COLO668 (cell line): ENCODE data around the gene CPPED1.

Source experiments
- DNase-seq: peaks from one replicate; lab custom pipeline; 2025; ENCODE audit not compliant: unreplicated experiment; lab: John Stamatoyannopoulos, UW

CPPED1 gene

DNA sequence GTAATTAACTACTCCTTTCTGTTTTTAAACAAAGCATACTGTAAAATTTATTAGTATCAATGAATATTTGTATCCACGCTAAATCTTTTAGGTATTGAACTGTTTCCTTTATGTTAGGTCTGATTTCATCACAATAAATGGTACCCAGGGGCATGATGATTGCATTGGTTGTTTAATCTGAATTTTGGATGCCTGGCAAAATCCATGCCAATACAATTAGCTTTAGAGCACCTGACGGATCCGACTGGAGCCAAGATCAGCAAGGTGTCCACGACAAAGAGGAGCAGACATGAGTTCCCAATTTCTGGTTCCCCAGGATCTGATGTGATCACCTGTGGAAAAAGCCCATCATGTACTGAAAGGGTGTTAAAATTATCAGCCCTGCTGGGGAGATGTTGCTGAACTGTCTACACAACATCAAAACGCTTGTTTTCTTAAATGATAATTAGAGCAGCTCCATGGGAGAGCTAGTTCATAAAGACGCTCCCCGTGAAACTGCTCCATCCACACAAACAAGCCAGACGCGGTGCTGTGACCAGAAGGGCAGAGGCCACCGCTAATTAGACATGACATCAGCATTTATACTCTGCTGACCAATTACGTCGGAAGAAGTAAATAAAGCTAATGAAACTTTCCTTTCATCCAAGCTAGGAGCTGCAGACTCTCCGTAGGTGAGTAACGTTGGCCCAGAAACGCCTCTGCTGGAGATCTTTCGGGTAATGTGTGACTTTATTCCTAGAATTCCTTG, 151.7 kb downstream of the CPPED1 start:
- no peak for DNase-seq

DNA sequence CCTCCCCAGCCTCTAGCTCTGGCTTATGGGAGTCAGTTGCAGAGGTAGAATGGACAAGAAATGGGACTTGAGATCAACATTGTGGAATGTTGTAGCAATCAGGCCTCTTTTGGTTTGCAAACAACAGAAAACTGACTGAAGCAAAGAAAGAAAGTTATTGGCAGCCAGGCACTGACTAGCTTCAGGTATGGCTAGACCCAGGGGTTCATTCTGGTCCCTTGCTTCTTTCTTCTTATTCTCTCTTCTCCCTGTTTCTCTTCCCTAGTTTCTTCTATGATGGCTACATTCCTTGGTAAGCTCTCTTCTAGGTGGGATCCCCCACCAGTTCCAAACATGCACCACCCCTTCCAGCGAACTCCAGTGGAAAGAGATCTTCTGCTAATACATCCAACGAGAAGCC, 154.3 kb downstream of the CPPED1 start:
- DNase-seq = no peak

DNA sequence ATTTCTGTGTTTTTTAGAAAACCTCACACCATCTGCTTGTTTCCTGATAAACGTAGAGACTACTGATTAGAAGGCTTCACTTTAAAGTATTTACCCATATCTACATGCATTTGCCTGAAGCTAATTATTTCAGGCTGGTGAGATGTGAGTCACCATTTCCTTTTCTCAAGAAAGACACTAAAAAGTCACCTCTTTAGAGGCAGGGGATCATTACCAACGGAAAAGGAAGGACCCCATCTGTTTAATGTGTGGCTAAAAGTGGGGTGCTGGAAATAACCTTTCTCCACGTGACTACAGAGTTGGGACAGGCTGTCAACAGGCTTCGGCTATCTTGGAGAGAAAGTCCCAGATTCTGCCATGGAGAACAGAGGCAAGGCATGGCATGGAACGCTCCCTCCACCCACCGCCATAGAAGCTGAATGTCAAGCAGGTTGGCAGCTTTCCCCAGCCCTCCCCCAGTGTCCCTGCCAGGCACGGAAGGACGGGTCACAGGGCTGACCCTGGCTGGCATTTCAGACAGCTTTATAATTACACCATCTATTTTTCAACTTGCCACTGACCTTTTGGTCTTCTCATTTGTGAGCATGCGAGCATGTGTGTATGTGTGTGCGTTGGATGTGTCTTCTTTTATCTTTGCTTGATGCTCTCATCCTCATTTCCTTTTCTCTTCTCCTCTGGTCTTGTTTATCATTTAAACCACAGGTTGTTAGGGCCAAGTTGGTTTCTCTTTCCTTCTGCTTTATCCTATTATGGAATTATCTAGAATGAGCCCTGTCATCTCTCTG, 157.0 kb downstream of the CPPED1 start:
- no peak for DNase-seq

DNA sequence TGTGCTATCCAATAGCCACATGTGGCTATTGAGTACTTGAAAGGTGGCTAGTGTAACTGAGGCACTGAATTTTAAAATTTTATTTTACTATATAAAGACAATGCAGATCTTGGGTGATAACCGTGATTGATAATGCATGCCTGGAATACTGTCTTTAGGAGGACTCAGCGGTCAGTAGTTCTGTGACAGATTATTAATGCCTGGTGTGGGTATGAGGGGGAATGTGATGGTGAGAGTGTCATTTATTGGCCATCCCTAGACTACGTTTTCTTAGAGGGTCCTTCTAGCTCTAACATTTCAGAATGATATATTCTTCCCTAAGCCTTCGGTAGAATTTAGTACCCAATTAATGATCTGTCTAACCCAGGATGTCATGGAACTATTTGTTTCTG, 157.6 kb downstream of the CPPED1 start:
- DNase-seq = no peak

DNA sequence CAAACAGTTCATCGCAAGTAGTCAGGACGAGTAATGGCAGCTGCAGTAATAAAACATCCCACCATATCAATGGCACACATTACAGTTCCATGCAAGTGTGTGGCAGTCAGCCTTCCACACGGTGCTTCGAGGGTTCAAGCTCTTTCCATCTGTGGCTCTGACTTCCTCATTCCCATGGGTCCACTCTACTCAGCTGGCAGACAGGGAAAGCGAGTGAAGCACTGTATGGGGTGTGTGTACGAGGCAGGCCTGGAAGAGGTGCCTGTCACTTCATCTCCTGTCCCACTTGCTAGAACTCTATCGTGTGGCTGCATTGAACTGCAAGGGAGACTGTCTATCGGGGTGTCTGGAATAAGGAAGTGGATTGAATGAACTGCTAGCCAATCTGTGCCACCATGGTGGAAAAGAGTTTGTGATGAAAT, 160.6 kb downstream of the CPPED1 start:
- DNase-seq = no peak

DNA sequence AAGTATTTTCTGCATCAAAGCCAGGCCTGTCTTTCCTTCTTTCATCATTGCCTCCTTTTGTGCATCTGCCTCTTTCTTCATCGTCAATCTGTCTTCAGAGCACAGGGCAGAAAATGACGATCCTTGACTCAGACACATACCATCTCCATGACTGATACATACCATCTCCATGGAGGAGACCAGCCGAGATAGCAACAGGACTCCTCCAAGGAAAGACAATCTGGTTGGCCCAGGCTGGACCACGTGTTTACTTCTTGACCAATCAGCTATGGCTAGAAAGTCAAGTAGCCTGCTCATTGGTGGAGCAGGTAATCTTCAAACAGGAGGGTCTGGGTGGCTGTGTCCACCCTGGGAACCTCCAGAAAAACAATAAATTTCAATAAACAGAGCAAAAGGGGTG, 164.6 kb downstream of the CPPED1 start:
- DNase-seq = no peak

DNA sequence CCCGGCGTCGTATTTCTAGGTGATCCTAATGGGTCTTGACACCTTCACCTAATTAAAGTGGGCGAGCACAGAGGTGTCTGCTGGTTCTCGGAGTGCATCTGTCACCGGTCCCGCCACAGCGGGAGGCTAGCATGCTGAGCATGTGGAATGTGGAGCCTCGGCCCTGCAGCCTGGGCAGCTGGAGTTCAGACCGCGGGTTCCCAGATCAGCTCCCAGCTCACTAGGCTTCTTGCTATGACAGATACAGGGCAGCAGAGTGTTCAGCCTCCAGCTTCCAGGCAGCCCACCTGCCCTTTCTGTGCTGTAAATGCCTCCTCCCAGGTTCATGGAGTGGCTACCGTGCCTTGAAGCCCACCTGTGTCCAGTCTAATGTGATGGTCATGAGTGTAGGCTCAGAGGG, 166.7 kb downstream of the CPPED1 start:
- DNase-seq = no peak

DNA sequence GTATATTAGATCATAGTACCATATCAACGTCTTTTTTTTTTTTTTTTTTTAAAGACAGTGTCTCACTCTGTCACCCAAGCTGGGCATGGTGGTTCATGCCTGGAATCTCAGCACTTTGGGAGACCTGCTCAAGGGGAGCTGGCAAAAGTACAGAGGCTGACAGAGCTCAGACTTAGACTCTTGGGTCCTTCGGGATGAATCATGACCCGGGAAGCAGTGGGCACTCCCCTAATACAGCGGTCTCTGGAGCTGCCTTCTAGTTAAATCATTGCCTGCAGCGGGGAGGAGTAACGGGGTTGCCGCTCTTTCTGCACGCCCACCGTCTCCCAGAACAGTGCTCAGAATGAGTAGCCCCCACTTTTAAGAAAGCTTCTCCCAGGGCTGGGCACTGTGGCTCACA, 174.4 kb downstream of the CPPED1 start:
- DNase-seq = no peak

DNA sequence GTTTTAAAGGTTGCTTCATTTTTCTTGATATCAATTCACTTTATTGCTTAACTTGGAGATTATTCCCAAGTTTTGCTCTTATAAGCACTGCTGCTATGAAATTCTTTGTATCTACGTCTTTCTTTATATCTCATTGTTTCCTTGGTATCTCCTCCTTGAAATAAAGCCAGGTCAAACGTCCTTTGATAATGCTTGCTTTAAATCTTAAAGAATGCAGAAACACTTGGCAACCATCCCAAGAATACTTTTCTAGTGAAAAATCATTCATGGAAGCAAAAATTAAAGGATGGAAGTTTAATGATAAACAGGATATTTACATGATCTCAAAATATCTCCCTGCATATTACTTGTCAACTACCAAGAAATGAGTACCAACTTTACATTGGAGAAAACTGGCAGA, 175.2 kb downstream of the CPPED1 start:
- DNase-seq = no peak

DNA sequence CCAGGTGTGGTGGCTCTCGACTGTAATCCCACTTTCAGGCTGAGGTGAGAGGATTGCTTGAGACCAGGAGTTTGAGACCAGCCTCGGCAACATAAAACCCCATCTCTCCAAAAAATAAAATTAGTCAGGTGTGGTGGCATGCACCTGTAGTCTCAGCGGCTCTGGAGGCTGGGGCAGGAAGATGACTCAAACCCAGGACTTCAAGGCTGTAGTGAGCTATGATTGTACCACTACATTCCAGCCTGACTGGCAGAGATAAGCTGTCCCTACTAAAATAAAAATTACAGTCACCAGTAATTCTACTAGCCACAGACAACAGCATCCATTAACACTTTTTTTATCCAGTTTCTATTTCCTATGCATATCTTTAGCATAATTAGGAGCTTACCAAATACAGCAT, 176.3 kb downstream of the CPPED1 start:
- DNase-seq = no peak

DNA sequence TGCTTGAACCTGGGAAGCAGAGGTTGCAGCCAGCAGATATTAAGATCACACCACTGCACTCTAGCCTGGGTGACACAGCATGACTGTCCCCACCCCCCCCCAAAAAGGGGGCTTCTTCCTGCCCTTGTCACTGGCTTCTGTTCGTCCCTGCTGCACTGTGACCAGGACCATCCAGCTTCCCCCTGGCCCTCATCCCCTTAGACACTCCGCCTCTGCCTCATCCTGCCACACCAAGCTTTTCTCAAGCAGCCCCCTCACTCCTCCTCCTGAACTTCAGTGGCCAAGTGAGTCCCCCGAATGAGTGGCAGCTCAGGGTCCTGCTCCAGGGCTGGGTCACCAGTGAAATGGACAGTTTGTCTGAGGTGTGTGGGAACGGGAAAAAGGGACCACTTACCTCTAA, 177.3 kb downstream of the CPPED1 start:
- no peak for DNase-seq

DNA sequence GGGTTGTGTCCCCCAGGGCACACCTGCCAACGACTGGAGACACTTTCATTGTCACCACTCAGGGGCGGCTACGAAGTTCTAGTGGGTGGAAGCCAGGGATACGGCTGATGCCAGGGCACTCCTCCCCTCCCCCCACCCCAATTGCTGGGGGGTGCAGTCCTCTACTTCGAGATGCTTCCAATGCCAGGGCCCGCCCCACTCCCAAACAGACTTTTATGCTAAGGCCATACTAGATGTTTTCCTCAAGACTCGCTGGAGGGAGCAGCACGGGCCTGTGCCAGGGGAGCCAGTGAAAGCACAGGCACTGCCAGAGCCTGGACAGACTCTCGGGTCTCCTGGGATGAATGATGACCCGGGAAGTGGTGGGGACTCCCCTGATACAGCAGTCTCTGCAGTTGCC, 178.0 kb downstream of the CPPED1 start:
- no peak for DNase-seq

DNA sequence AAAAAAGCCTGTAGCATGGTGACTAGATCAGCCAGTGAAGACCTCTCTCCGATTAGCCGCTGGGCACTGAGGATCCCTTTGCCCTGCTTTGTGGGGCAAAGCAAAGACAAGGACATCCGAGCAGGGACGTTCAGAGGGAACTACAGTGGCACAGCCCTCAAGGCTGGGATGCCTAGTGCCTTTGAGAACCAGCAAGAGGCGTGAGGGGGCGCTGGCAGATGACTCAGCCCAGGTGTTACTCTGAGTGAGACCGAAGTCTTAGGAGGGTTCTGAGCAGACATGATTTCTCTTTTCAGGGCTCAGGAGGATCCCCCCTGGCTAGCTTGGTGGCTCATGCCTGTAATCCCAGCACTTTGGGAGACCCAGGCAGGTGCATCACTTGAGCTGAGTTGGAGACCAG, 178.6 kb downstream of the CPPED1 start:
- DNase-seq = no peak

DNA sequence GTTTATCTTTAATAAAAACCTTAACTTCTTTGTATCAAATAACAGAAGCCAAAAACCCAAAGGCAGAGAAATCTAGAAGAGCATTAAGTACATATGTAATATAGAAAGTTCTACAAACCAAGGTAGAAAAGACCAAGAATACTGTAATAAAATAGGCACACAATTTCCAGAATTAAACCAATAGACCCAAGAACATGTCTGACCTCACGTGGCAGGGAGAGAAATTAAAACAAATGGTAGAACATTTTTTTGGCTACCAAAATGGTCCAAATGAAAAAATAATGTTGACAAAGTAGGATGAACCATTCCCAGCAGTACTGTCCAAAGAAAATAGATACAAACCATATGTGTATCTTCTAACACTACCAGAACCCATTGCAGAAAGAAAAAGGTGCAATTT, 183.5 kb downstream of the CPPED1 start:
- no peak for DNase-seq

DNA sequence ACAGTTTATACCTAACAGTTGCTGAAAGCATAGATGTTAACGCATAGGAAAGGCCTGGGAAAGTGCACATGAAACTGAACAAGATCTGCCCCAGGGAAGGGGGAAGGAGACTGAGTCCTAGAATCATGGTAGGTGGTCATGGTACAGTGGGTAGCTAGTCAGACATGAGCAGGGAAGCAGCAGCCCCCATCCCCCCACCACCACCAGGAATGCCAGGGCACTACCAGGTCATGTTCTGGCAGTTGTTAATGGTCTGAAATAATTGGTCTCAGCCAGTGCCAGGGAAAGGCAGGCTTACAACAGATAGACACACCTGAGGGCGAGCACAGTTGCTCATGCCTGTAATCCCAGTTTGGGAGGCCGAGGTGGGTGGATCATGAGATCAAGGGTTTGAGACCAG, 185.2 kb downstream of the CPPED1 start:
- DNase-seq = no peak

DNA sequence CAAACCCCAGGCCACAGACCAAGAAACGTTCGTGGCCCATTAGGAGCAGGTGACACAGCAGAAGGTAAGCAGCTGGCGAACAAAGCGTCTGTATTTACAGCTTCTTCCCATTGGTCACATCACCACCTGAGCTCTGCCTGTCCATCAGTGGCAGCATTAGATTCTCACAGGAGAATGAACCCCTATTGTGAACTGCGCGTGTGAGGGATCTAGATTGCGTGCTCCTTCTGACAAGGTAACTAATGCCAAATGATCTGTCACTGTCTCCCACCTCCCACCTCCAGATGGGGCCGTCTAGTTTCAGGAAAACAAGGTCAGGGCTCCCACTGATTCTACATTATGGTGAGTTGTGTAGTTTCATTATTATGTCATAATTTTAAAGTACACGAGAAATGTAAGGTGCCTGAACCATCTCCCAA, 186.3 kb downstream of the CPPED1 start:
- peak; percentile 46 for DNase-seq

DNA sequence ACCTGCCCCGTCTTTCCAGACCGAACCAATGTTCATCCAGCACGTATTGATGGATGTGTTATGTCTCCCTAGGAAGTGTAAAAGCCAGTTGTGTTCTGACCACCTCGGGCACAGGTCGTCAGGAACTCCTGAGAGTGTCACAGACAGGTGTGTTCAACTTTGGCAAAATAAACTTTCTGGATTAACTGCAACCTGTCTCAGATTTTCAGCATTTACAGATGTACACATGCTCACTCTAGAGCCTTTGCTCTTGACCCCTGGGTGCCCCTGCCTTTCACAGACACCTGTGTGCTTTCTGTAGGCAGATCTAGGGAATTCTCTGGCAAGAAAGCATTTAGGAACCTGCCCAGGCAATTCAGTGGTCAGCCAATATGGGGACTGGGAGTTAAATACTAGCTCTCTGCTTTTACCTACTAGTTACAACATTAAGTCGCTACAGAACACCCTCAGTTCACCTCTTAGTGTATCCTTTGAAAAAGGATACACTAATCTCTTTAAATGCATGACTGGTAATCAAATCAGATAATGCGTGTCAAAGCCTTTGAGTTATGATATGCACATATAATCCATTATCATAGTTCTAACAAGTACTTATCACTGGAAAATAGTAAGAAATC, 188.9 kb downstream of the CPPED1 start:
- no peak for DNase-seq

DNA sequence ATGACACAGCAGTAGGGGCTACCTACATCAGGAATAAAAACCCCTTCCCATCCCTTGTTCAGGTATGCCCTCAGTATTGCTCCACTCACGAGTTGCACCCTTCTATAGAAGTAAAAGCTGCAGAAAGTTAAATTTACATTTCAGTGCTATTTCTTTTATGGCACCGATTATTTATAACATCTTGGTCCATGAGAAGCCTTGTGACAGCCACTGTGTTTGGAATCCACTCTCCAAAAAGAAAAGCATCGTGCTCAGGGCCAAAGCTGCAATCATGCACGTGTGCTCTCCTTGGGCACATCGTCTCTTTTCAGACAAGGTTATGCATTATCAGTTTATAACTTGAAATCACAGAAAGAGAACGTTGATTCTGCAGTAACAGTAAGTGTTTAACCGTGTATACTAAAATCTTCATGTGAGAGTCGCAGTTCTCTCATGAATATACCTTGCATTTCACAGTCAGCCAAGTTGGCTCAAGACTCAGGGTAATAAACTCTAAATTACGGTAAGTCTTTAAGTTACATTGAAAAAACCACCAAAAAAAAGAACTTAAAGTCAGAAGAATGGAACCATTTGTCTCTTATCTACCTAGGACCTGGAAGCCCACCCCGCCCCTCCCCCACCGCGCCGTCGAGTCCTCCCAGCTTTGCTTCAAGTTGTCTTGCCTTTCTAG, 189.6 kb downstream of the CPPED1 start:
- DNase-seq = no peak

DNA sequence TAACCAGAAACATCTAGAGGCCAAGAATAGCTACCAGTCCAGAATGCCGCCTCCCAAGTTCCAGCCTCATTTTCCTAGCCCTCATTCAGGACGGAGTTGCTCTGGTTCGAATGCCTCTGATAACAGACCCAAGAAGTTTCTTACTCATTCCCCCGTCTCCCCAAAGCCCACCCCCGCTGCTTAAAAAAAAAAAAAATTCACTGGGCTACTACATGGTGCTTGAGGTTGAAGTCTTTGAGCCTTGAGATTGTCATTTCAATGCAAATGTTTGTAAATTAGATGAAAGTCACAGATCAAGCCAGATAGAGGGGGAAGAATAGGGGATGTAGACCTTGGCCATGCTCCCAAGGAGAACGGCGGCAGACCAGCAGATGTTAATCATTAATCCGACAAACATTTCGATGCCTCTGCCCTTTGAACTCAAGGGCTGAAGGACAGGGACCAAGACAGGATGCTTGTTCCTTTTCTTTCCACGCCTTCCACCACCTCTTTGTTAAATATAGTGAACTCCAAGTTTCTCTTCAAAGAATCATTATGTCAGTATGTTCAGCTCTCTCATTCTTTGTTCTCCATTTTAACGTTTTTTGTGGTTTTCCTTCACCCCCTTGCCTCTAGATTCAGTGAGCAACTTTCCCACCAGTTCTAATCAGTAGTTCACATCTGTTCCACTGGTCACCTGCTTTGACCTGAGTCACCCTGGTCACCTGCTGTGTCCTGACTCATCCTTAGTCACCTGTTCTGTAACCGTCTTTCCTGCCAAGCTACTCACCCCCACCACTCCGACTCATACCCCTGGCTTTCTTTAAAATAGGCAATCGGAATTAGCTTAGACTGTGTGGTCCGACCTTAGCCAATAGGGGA, 190.3 kb downstream of the CPPED1 start:
- peak; percentile 58 for DNase-seq

DNA sequence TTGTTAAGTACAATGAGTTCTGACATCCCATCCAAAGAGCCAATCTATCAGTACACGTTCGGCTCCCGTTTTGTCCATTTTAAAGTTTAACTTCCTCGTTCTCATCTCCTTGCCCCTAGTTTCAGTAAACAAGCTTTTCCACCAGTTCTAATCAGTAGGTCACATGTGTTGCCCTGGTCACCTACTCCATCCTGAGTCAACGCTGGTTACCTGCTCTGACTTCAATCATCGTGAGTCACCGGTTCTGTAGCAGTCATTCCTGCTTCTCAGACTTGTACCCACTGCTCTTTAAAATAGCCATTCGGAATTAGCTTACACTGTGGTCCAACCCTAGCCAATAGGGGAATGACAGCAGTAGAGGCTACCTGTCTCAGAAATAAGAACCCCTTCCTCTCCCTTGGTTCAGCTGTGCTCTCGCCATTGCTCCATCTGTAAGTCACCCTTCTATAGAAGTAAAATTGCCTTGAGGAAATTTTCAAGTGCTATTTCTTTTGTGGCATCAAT, 191.0 kb downstream of the CPPED1 start:
- peak; percentile 8 for DNase-seq
